ENCODE results near the gene TOE1.
A peak's percentile ranks its signal among the peaks of the same experiment; 100 is the strongest.
"Not testable (repeated sequence)": the region's sequence is repeated elsewhere in the genome, so short reads cannot be mapped to it uniquely, and the experiment has no call there.

TOE1 gene

DNA sequence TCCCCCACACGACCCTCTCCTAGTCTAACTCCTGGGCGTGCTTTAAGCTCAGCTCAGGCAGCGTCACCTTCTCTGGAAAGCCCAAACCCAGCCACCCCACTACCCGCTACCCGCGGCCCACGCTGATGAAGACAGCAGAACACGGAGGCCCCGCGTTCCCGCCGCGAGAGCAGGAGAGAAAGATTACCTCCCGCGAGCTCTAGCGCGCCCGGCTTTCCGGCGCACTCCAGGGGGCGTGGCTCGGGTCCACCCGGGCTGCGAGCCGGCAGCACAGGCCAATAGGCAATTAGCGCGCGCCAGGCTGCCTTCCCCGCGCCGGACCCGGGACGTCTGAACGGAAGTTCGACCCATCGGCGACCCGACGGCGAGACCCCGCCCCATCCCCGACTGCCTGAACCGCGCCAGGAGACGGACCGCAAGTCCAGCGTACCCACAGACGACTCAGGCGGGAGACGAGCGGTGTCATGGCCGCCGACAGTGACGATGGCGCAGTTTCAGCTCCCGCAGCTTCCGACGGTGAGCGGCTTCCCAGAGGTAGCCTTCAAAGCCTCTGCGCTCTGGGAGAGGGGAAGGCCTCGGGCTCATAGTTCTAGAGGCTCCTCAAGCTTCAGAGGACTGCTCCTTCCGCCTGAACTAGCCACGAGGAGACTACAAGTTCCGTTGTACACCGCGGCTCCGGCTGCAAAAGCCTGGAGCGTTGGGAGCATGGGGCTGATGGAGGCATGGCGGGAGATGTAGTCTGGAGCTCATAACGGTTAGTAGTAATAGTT lies at the start of gene TOE1, which contains the start of gene MUTYH:
TOE1 (plus strand) TSS at position 382 of the 770 bp plus-strand sequence; CDS start at position 465, 83 bp downstream.
MUTYH (minus strand) TSS at position 652 of the 770 bp plus-strand sequence. CDS start 5,935 bp downstream, outside the sequence.
- DNase-seq = peak; percentile 99

DNA sequence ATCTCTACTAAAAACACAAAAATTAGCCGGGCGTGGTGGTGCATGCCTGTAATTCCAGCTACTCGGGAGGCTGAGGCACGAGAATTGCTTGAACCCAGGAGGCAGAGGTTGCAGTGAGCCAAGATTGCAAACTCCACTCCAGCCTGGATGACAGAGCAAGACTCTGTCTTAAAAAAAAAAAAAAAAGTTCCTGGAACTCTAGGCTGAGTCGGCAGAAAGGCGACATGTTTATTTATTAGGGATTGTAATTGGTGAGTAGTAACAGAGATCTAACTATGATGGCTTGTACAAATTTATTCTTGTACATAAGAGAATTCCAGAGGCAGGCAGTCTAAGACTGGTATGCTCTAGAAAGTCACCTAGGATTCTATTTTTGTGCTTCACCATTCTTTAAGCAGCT lies 49.0 kb upstream of the TOE1 start:
- DNase-seq = not testable (repeated sequence)

DNA sequence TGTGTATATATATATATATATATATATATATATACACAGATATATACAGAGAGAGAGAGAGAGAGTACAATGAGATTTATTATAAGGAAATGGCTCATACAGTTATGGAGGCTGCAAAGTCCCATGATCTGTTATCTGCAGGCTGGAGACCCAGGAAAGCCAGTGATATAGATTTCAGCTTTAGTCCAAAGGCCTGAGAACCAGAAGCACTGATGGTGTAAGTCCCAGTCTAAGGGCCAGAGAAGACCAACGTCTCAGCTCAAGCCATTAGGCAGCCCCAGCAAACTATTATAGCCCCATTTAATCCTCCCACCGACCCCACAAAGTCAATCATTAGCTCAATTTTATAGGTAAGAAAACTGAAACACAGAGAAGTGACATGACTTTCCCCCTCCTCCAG lies 48.3 kb upstream of the TOE1 start:
- no peak for DNase-seq

DNA sequence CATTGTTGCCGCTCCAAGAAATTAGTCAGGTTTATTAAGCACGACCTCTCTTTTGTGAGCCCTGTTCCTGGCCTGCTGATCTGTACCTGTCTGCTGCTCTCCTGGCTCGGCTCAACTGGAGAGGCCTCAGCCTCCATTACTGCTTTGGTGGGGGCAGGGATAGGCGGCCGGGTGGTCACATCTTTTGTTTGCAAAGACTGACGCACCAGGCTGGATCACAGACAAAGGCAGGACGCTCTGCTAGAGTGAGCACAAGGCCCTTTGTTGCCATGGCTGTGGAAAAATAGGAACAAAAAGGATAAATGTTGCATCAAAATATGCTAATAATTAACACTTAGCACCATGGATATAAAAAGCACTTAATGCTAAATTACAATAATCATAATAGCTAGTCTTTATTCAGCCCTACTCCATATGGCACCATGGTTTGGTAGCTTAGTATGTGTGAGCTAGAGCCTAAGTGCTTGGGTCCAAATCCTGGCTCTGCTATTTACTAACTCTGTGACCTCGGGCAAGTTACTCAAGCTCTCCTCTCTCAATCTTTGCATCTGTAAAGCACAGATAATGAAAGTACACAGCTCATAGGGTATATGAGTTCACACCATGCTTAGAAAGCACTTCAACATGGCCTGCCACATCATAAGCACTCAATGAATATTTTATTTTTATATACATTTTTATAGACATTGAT lies 42.2 kb upstream of the TOE1 start:
- no peak for DNase-seq

DNA sequence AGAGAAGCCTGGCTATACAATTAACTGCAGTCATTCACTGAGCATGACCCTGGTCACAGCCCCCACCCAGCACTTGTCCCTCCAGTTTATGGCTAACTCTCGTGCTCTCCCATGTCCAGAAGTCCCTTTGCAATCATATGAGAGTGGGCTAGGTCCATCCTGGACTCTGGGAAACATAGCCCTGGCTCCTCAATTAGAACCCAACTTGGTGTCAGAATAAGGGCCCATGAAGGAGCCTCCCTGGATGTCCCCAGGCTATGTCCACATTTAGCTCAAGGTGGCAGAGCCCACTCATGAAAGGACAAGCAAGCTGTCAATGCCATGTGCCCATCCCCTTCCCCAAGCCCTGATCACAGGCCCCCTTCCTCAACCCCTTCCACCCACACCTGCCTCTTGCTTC lies 40.7 kb upstream of the TOE1 start:
- no peak for DNase-seq

DNA sequence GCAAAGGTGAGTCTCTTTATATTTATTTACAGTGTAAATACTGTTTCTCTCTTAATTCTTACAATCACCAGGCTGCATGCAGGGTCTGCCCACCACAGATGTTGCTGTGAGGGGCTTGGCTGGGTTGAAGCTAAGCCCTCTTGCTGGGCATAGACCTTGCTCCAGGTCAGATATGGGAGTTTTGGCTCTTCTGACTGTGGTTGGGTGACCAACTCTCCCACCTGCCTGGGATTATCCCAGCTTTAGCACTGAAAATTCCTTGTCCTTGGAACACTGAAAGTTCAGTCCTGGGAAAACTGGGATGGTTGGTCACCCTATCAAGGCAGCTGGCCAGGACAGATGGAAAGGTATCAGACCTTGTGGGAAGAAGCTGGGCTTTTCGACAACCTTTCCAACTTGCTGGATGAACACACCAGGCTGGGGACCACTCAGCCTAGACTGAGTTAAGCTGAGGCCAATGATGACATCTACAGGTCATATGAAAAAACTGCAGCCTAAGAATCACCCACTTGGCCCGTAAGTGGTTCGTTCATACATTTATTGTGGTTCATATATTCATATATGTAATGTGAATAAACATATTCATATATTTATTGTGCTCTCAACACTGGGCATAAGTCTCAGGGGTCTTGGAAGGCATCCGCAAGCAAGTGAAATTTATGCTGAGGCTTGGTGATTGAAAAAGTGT lies 39.8 kb upstream of the TOE1 start:
- peak; percentile 92 for DNase-seq

DNA sequence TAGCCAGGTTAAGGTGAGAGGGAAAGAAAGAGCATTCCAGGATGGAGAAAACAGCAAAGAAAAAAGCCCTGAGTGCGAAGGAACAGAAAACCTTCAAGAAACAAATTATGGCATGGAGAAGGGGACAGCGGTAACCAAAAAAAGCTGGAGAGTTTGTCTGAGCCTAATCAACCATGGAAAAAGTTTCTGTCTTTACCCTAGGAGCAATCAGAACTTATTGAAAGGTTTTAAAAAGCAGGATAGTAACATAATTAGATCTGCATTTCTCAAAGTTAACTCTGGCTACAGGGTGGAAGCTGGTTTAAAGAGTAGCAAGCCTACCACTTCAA lies 39.3 kb upstream of the TOE1 start:
- DNase-seq = no peak

DNA sequence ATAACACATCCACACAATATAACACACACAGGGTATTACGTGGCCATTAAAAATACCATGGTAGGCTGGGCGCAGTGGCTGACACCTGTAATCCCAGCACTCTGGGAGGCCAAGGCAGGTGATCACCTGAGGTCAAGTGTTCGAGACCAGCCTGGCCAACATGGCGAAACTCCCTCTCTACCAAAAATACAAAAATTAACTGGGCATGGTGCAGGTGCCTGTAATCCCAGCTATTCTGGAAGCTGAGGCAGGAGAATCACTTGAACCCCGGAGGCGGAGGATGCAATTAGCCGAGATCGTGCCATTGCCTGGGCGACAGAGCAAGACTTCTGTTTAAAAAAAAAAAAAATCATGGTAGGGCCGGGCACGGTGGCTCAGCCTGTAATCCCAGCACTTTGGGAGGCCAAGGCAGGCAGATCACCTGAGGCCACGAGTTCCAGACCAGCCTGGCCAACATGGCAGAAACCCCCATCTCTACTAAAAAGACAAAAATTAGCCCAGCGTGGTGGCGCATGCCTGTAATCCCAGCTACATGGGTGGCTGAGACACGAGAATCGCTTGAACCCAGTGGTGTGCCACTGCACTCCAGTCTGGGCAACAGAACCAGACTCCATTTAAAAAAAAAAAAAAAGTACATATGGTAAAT lies 37.3 kb upstream of the TOE1 start:
- DNase-seq = no peak

DNA sequence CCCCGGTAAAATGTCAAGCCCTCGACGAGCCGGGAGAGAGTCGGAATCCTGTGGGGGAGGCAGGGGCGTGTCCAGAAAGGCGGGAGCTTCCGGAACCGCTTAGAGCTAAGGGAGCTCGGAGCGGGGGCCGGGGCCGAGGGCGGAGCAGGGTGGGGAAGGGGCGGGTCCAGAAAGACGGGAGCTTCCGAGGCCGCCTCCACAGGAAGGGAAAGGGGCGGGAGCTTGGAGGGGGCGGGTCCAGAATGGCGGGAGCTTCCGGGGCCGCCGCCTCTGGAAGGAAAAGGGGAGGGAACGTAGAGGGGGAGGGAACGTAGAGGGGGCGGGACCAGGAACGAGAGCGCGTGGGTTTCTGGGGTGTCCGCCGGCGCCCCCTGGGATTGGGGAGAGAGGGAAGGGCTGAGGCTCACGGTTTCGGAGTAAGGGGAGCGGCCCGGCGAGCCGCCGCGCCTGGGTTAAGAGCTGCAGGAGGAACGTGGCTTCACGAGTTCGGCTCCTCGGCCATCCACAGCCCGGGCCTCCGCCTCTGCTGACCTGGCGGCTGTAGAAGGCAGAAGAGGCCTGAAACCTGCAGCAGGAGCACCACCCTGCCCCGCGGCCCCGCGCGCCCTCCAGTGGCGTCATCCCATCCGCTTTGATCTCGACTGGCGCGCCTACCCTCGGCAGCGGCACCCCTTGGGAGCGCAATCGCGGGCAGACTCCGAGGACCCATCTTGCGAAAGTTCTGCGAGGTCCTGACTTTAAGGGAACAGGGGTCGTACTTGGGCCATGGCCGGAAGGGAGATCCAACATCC lies 36.3 kb upstream of the TOE1 start:
- peak; percentile 100 for DNase-seq

DNA sequence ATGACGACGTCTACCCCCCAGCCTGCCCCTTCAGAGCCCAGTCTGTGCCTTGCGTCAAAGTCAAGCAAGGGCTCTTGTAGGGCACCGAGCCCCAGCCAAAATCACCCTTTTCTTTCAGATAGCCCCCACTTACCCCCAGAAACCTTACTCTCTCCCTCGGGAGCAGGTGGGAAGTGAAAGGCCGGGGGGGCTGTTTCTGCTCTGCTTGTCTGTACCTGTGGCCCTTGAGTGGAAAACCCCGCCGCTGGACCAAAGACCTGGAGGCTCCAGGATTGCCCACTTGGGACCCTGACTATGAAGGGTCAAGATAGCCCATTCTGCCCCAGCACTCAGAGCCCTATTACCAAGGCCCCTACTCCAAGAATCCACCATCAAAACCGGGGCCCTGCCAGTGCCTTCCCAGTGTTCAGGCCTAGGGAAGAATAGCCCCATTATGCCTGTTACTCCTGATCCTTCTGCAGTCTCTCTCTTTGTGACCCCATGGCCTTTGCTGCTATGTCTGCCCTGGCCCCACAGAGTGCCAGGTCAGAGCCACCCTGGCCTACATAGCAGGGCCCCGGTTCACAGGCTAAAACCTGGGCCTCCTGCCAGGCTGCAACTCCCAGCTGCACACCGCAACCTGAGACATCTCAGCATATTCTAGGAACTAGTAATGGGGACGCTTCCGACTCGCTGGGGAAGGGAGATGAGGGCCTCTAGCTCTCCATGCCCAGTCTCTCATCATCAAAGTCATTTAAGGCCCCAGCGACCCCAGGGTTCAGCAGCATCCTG lies 35.5 kb upstream of the TOE1 start:
- peak; percentile 58 for DNase-seq

DNA sequence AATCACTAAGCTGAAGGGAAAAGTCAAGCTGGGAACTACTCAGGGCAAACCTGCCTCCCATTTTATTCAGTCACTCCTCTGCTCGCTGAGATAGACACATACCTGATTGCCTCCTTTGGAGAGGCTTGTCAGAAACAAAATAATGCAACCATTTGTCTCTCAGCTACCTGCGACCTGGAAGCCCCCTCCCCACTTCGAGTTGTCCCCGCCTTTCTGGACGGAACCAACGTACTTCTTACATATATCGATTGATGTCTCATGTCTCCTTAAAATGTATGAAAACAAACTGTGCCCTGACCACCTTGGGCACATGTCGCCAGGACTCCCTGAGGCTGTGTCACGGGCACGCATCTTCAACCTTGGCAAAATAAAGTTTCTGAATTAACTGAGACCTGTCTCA lies 34.7 kb upstream of the TOE1 start:
- DNase-seq = no peak

DNA sequence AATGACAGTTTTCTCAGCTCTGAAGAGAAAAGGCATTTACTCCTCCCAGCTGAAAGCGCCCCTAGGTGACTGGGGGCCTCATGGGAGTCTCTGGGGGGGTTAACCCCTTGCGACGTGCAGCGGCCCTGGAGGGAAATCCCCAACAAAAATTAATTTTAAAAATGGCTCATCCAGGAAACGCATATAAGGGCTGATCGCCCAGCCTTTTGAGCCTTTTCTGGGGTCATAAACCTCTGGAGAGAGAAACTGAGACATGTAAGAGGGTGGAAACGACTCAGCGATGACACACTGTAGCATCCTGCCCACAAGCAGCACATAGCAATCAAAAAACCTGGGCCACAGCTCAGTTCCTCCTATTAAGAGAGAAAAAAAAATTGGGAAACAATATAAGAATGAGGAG lies 33.7 kb upstream of the TOE1 start:
- no peak for DNase-seq

DNA sequence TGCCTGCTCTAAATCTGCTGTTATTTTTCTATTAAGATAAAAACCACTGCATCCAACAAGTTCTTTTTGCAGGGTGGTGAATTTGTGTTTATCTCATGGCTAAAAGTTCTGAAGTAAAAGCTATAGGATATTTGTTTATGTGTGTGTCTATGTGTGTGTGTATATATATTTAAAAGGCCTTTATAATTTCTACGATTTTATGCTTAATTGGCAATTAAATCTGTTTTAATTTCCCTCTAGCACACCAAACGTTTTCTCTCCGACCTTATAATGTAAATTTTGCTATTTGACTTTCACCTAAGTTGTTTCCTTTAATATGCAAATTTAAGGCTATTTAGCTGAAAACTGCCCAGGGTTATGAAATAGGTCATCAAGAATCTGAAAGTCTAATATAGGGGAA lies 33.1 kb upstream of the TOE1 start:
- DNase-seq = no peak

DNA sequence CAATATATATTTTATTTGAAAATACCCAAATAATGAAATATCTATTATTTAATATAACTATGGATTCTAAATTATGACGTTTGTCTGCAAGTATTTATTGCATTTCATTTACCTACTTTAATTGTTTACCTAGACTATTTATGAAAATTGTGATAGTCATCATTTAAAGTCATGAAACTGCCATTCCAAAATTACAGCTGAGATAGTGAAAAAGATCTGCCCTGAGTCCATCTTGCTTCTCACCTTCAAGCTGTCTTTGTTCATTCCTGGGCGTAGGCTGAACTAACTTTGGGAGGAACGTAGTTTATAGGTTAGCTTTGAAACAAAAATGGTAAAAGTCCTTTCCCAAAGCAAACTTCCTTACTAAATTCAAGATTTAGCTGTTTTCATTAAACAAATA lies 25.7 kb upstream of the TOE1 start:
- no peak for DNase-seq

DNA sequence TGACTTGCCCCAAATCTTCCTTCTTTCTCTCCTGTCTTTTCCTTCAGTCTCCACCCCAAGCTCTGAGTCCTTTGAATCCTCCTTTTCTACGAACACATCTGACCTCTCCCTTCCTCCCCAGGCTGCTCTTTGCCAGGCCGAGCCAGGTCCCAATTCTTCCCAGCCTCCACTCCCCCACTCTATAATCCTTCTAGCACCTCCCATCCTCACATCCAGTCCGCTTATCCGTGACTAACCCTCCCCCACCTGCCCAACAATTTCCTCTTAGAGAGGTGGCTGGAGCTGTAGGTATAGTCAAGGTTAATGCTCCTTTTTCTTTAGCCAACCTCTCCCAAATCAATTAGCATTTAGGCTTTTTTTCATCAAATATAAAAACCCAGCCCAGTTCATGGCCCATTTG lies 22.8 kb upstream of the TOE1 start:
- no peak for DNase-seq

DNA sequence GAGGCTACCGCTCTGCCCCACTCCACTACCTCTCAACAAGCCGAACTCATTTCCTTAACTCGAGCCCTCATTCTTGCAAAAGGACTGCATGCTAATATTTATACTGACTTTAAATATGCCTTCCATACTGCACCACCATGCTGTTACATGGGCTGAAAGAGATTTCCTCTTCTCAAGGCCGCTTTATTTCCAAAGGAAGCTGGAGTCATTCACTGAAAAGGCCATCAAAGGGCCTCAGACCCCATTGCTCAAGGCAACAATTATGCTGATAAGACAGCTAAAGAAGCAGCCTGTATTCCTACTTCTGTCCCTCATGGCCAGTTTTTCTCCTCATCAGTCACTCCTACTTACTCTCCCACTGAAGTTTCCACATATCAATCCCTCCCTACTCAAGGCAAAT lies 20.2 kb upstream of the TOE1 start:
- DNase-seq = no peak

DNA sequence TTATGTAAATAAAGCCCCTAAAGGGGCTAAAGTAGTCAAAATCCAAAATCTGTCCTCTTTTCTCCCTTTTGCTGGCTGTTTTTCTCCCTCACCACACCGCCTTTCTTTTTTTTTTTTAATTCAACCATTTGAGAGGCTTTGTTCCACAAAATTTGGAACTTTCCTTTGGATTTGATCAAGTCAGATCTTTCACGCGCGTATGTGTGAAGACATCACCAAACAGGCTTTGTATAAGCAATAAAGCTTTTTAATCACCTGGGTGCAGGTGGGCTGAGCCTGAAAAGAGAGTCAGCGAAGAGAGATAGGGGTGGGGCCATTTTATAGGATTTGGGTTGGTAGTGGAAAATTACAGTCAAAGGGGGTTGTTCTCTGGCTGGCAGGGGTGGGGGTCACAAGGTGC lies 18.5 kb upstream of the TOE1 start:
- no peak for DNase-seq

DNA sequence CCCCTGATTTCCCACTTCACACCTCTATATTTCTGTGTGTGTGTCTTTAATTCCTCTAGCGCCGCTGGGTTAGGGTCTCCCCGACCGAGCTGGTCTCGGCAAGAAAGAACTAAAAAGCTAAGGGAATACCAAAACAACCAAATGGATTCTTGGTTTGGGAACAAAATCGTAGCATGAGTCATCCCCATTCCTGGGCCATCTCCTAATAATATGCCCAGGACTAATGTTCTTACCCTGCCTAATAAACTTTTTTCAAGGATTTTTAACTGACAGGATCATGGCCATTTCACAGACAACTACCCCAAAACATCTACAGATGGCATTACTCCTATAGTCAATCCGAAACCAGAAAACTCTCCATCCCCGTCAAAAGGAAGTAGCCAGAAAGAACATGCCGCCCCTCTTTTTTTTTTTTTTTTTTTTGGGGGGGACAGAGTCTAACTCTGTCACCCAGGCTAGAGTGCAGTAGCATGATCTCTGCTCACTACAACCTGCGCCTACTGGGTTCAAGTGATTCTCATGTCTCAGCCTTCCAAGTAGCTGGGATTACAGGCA lies 17.4 kb upstream of the TOE1 start:
- no peak for DNase-seq

DNA sequence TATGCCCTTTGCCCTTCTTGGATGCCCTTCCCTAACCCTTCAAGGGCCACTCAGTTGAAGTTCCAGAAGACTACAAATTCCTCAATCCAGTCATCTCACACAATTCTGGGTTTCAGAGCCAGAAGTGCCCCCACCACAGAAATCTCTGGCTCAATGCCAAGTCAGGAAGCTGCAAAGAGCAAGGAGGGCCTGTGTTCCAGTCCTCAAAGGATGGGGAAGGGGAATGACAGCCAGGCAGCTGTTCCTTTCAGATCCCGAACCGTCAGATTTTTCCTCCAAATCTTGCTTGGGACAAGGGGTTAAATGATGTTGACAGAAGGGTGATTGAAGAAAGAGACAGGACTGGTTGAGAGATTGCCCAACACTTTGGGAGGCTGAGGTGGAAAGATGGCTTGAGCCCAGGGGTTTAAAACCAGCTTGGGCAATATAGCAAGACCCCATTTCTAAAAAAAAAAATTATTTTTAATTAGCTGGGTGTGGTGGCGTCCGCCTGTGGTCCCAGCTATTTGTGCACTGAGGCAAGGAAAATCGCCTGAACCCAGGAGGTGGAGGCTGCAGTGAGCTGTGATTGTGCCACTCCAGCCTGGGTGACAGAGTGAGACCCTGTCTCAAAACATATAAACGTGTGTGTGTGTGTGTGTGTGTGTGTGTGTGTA lies 14.0 kb upstream of the TOE1 start:
- DNase-seq = no peak

DNA sequence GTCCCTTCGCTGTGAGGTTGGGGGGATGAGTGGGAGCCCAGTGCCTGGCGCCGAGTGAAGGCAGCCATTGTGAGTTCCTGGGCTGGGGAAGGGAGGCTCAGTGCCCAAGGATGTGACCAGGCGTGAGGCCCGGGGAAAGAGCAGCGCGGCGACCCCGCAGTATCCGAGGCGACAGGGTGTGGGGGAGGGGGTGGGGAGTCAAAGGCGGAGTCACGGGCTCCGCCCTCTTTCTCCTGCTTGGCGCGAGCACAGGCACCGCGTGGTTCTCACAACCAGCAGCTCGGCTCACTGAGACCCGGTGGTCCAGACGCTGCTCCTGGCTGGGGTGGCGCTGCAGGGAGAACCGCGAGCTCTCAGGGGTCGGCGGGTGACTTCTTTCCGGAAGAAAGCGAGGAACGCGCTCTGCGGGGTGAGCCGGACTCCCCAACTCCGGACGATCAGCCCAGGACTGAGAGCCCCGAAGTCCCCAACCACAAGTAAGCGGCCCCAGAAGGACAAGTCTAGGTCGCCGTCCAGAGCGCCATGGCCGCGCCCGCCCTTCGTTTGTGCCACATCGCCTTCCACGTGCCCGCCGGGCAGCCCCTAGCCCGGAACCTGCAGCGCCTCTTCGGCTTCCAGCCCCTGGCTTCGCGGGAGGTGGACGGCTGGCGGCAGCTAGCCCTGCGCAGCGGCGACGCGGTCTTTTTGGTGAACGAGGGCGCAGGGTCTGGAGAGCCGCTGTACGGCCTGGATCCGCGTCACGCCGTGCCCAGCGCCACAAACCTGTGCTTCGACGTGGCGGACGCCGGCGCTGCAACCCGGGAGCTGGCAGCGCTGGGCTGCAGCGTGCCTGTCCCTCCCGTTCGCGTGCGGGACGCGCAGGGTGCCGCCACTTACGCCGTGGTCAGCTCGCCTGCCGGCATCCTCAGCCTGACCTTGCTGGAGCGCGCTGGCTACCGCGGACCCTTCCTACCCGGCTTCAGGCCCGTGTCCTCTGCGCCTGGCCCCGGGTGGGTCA lies 13.0 kb upstream of the TOE1 start, which contains the start of gene HPDL:
HPDL (plus strand) TSS at position 269 of the 997 bp plus-strand sequence; CDS start at position 523, 254 bp downstream.
- DNase-seq = peak; percentile 77
